B cell (primary cell): ENCODE data around the gene RGS11. TPM values are rescaled to one million over a fixed set of nuclear protein-coding genes. Genes with fewer than 3 reads are reported as not detected.

Experiments
- ATAC-seq: fragments of 200-7000 bp; cut with Tn5 transposase; one replicate; pipeline ENCODE4 v1.10.0; 2021; ENCODE audit warnings: low read depth, mild to moderate bottlenecking, moderate number of reproducible peaks, moderate library complexity
- CTCF ChIA-PET: fragments of 350-600 bp; sonication (Branson Sonifier 250); formaldehyde crosslinking; loops from one replicate; lab custom pipeline; 2021; ENCODE audit warnings: antibody characterized with exemption, inconsistent platforms; lab: Charles Lee
- POLR2A ChIA-PET: fragments of 350-600 bp; sonication (Branson Sonifier 250); formaldehyde crosslinking; loops from one replicate; lab custom pipeline; 2021; ENCODE audit warnings: antibody characterized with exemption; lab: Charles Lee
- DNase-seq: peaks from one replicate; pipeline ENCODE4 v3.0.0; 2013
- H2AFZ ChIP-seq: 2 replicates; pipeline ENCODE4 v1.6.1; 2012; ENCODE audit warnings: mild to moderate bottlenecking, low read depth, low read length; ENCODE audit not compliant: insufficient read depth, poor library complexity, severe bottlenecking
- H3K27ac ChIP-seq, 2 donors: 1 replicate in 1 of 2; 2 replicates in 1 of 2; pipeline ENCODE4 v1.5.1; 2012 to 2013; ENCODE audit warnings: low read length in 2 of 2, mild to moderate bottlenecking in 2 of 2, moderate library complexity in 1 of 2
- H3K27me3 ChIP-seq, 4 experiments: fragments of 200-600 bp in 1 of 4; sonication (generic) in 1 of 4; replicated peaks in 1 of 4; 1 replicate in 2 of 4; 2 replicates in 2 of 4; pipeline versions ENCODE4 v1.6.1 to v1.7.0; 2013 to 2016; ENCODE audit warnings: low read length in 3 of 4, mild to moderate bottlenecking in 2 of 4, mixed read lengths in 1 of 4, moderate library complexity in 1 of 4; ENCODE audit not compliant: insufficient read depth in 4 of 4, control insufficient read depth in 3 of 4; ENCODE audit errors: control extremely low read depth in 1 of 4
- H3K36me3 ChIP-seq, 2 experiments: replicated peaks in 1 of 2; 1 replicate in 1 of 2; 2 replicates in 1 of 2; pipeline versions ENCODE4 v1.6.1 to v1.7.1; 2013; ENCODE audit warnings: low read length in 1 of 2; ENCODE audit not compliant: insufficient read depth in 2 of 2, control insufficient read depth in 1 of 2; ENCODE audit errors: control extremely low read depth in 1 of 2, extremely low read depth in 1 of 2
- H3K4me1 ChIP-seq, 2 donors: fragments of 200-600 bp in 1 of 2; sonication (generic) in 1 of 2; 1 replicate in 1 of 2; 2 replicates in 1 of 2; pipeline versions ENCODE4 v1.5.1 to v1.6.1; 2013 to 2017; ENCODE audit warnings: low read length in 2 of 2; ENCODE audit not compliant: control insufficient read depth in 2 of 2, insufficient read depth in 2 of 2
- H3K4me2 ChIP-seq: replicated peaks from 2 replicates; pipeline ENCODE3; 2012; ENCODE audit warnings: mild to moderate bottlenecking, low read depth, low read length; ENCODE audit not compliant: poor library complexity, severe bottlenecking
- H3K4me3 ChIP-seq, 5 experiments: fragments of 200-600 bp in 1 of 5; sonication (generic) in 1 of 5; 1 replicate in 3 of 5; 2 replicates in 2 of 5; pipeline versions ENCODE4 v1.5.1 to v1.7.0; 2011 to 2016; ENCODE audit warnings: low read length in 4 of 5, mild to moderate bottlenecking in 4 of 5, low read depth in 2 of 5, control low read depth in 1 of 5, moderate library complexity in 1 of 5; ENCODE audit not compliant: insufficient read depth in 1 of 5; ENCODE audit errors: control extremely low read depth in 1 of 5, extremely low read depth in 1 of 5
- H3K79me2 ChIP-seq: fragments of 200-600 bp; sonication (generic); one replicate; pipeline ENCODE4 v1.6.0; 2016; ENCODE audit warnings: low read length; ENCODE audit not compliant: control insufficient read depth, insufficient read depth
- H3K9ac ChIP-seq: fragments of 200-600 bp; sonication (generic); 2 replicates; pipeline ENCODE4 v1.6.1; 2017; ENCODE audit warnings: mild to moderate bottlenecking, low read length, moderate library complexity
- H3K9me3 ChIP-seq, 3 donors: one replicate each; pipeline versions ENCODE4 v1.6.1 to v1.7.1; 2013; ENCODE audit warnings: low read length in 2 of 3; ENCODE audit not compliant: control insufficient read depth in 2 of 3, insufficient read depth in 1 of 3; ENCODE audit errors: control extremely low read depth in 1 of 3
- H4K20me1 ChIP-seq: 2 replicates; pipeline ENCODE4 v1.6.0; 2012; ENCODE audit warnings: mild to moderate bottlenecking, low read length; ENCODE audit not compliant: insufficient read depth, control insufficient read depth, poor library complexity, severe bottlenecking
- H3K27ac Mint-ChIP-seq: one replicate; pipeline ENCODE4 v1.8.0; 2021; ENCODE audit warnings: mixed read lengths
- H3K27me3 Mint-ChIP-seq: one replicate; pipeline ENCODE4 v1.8.0; 2021; ENCODE audit warnings: mixed read lengths
- H3K4me1 Mint-ChIP-seq: one replicate; pipeline ENCODE4 v1.8.0; 2021; ENCODE audit warnings: mixed read lengths
- H3K4me3 Mint-ChIP-seq: one replicate; pipeline ENCODE4 v1.8.0; 2021; ENCODE audit warnings: mixed read lengths
- H3K9me3 Mint-ChIP-seq: one replicate; pipeline ENCODE4 v1.8.0; 2022; ENCODE audit warnings: mixed read lengths; ENCODE audit not compliant: insufficient read depth
- EZH2 ChIP-seq: IDR thresholded peaks from 2 replicates; pipeline ENCODE4 v1.6.1; 2012; ENCODE audit warnings: borderline replicate concordance, low read depth, mild to moderate bottlenecking, moderate library complexity, low read length; ENCODE audit not compliant: insufficient read depth, poor library complexity, severe bottlenecking
- WGBS: methylation state at CpG from one replicate; pipeline ENCODE4 v1.1.5; 2013; ENCODE audit warnings: missing lambda C conversion rate; ENCODE audit not compliant: insufficient coverage; 5-methylcytosine and 5-hydroxymethylcytosine counted together
- intact Hi-C: fragments of 100-400 bp; cut with micrococcal nuclease; formaldehyde crosslinking; loops from one replicate; pipeline ENCODE4 v1.10.0; 2022
- polyA plus RNA-seq: library from polyadenylated mRNA; depleted of rRNA; stranded (reverse); fragments of >200 nt; gene quantifications from 2 replicates; pipeline ENCODE4 v1.2.3, GENCODE V29; 2012
- total RNA-seq, 2 donors: library from RNA; stranded (reverse); fragments of 120-200 nt in 1 of 2; gene quantifications; 1 replicate in 1 of 2; 2 replicates in 1 of 2; pipeline versions ENCODE4 v1.2.3 to v1.2.4, GENCODE V29; 2013 to 2022
- TF ChIP-seq, protein P1 (sequence below): fragments of 200-600 bp; IDR thresholded peaks from one replicate; pipeline ENCODE4 v1.8.0; 2022; ENCODE audit warnings: antibody characterized with exemption, mild to moderate bottlenecking

The RGS11 gene
- total and polyA plus RNA-seq, 2 donors (not counting 1 experiment from before 2014, with no cell fraction given), result 0.39 TPM; not detected in 1

DNA sequence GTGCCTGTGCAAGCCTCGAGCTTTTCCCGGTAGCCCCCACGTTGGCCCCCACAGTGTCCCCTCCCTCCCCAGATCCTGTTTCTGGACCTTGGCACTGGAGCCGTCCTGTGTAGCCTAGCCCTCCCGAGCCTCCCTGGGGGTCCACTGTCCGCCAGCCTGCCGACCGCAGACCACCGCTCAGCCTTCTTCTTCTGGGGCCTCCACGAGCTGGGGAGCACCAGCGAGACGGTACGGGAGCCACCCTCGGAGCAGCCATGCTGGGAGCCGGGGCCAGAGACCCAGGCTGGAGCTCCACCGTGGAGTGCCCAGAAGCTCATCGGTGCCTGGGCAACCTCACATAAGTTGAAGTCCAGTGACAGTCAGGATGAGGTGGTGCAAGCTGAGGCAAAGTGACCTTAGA lies 11.8 kb downstream of the RGS11 start:
- CTCF ChIA-PET, result no interaction called here
- Histone ChIP-seq H3K27me3 (no peaks in the 10 kb centered on the region), H2AFZ (no peak overlapping the region), H3K36me3 (peaks cover 0 to 36% of the 10 kb centered on the region in 2 experiments), H4K20me1 (no peaks in the 10 kb centered on the region), H3K9me3 (no peaks in the 10 kb centered on the region), H3K27ac (no peak overlapping the region), H3K4me3 (no peak overlapping the region), H3K4me1 (no peaks in the 10 kb centered on the region), H3K79me2 (no peaks in the 10 kb centered on the region), H3K4me2 (no peak overlapping the region), H3K9ac (no peak overlapping the region)
- 96% methylated on average over 17 of the region's 17 CpGs for WGBS
- Mint-ChIP-seq H3K4me1 (no peaks in the 10 kb centered on the region), H3K4me3 (no peak overlapping the region), H3K27ac (no peak overlapping the region), H3K9me3 (no peaks in the 10 kb centered on the region), H3K27me3 (no peaks in the 10 kb centered on the region)
- TF ChIP-seq EZH2, result no peak
- TF ChIP-seq, protein P1, sequence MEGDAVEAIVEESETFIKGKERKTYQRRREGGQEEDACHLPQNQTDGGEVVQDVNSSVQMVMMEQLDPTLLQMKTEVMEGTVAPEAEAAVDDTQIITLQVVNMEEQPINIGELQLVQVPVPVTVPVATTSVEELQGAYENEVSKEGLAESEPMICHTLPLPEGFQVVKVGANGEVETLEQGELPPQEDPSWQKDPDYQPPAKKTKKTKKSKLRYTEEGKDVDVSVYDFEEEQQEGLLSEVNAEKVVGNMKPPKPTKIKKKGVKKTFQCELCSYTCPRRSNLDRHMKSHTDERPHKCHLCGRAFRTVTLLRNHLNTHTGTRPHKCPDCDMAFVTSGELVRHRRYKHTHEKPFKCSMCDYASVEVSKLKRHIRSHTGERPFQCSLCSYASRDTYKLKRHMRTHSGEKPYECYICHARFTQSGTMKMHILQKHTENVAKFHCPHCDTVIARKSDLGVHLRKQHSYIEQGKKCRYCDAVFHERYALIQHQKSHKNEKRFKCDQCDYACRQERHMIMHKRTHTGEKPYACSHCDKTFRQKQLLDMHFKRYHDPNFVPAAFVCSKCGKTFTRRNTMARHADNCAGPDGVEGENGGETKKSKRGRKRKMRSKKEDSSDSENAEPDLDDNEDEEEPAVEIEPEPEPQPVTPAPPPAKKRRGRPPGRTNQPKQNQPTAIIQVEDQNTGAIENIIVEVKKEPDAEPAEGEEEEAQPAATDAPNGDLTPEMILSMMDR, result no peak
- DNase-seq (no peak), ATAC-seq (no peak)
- intact Hi-C loops, result no loop called here
- POLR2A ChIA-PET, result no interaction called here

DNA sequence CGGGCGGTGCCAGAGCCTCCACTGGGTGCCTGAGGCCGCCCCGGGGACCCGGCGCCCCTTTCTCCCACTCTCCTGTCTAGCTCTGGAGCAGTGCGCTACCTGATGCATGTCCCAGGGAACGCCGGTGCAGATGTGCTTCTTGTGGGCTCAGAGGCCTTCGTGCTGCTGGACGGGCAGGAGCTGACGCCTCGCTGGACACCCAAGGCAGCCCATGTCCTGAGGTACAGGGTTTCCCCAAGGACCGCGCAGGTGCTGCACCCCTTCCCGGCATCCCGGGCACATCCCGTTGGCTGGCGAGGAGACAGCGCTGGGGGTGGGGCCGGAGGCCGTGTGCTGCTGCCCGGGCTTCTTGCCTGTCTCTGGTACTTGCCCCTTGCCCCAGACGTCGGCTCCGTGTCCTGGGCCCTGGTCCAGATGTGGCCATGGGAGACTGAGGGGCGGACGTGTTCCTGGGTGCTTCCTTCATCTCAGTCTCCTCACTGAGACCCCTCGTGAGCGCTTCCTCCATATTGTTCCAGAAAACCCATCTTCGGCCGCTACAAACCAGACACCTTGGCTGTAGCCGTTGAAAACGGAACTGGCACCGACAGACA lies 12.5 kb downstream of the RGS11 start:
- no peaks in the 10 kb centered on the region for H3K9me3 Mint-ChIP-seq
- Histone ChIP-seq H3K27me3 (no peaks in the 10 kb centered on the region), H2AFZ (no peak overlapping the region), H3K4me2 (no peak overlapping the region), H4K20me1 (no peaks in the 10 kb centered on the region), H3K4me1 (no peaks in the 10 kb centered on the region), H3K36me3 (peaks cover 0 to 37% of the 10 kb centered on the region in 2 experiments), H3K9me3 (no peaks in the 10 kb centered on the region), H3K79me2 (no peaks in the 10 kb centered on the region), H3K27ac (no peak overlapping the region), H3K9ac (no peak overlapping the region), H3K4me3 (no peak overlapping the region)
- no peaks in the 10 kb centered on the region for H3K4me1 Mint-ChIP-seq
- WGBS, result 98% methylated on average over 32 of the region's 35 CpGs
- CTCF ChIA-PET, result no interaction called here
- no peak for ATAC-seq
- intact Hi-C loops, result no loop called here
- DNase-seq, result no peak
- H3K27ac Mint-ChIP-seq, result no peak overlapping the region
- TF ChIP-seq, protein P1, result no peak
- TF ChIP-seq EZH2, result no peak
- no peak overlapping the region for H3K4me3 Mint-ChIP-seq
- H3K27me3 Mint-ChIP-seq, result no peaks in the 10 kb centered on the region
- POLR2A ChIA-PET, result no interaction called here
